NCI-H1436 treated with DMSO at 0.1 percent for 48 hours (cell line): ENCODE measurements around the gene SCFD1.
"Not testable (repeated sequence)": the region's sequence is repeated elsewhere in the genome, so short reads cannot be mapped to it uniquely, and the experiment has no call there.

Source experiments
- DNase-seq: peaks from one replicate; lab custom pipeline; 2025; lab: John Stamatoyannopoulos, UW

The SCFD1 gene

GRCh38 chr14:30673071-30673470 is 51.0 kb downstream of the SCFD1 start:
- DNase-seq, result no peak

- DNase-seq, result no peak
Measured at GRCh38 chr14:30678926-30679431, 56.9 kb downstream of the SCFD1 start.

- DNase-seq, result no peak
Measured at GRCh38 chr14:30680036-30680435, 57.9 kb downstream of the SCFD1 start.

GRCh38 chr14:30680776-30681175 is 58.7 kb downstream of the SCFD1 start:
- DNase-seq, result not testable (repeated sequence)

- DNase-seq, result no peak
Measured at GRCh38 chr14:30681752-30682355, 59.7 kb downstream of the SCFD1 start.

GRCh38 chr14:30690487-30691355 is 68.6 kb downstream of the SCFD1 start:
- not testable (repeated sequence) for DNase-seq

- no peak for DNase-seq
Measured at GRCh38 chr14:30691751-30692398, 69.8 kb downstream of the SCFD1 start.

GRCh38 chr14:30692669-30693068 is 70.5 kb downstream of the SCFD1 start:
- no peak for DNase-seq

- no peak for DNase-seq
Measured at GRCh38 chr14:30698463-30698862, 76.3 kb downstream of the SCFD1 start.

- DNase-seq, result no peak
Measured at GRCh38 chr14:30706704-30707103, 84.6 kb downstream of the SCFD1 start.

- DNase-seq, result no peak
Measured at GRCh38 chr14:30708157-30708556, 86.0 kb downstream of the SCFD1 start.

- DNase-seq, result no peak
Measured at GRCh38 chr14:30709201-30709600, 87.1 kb downstream of the SCFD1 start.

- DNase-seq, result no peak
Measured at GRCh38 chr14:30710876-30711275, 88.8 kb downstream of the SCFD1 start.

GRCh38 chr14:30719137-30719536 is 97.0 kb downstream of the SCFD1 start:
- no peak for DNase-seq

GRCh38 chr14:30725763-30726162 is 103.6 kb downstream of the SCFD1 start:
- DNase-seq, result no peak

GRCh38 chr14:30728471-30728870 is 106.4 kb downstream of the SCFD1 start:
- DNase-seq, result no peak

- no peak for DNase-seq
Measured at GRCh38 chr14:30737916-30738315, 115.8 kb downstream of the SCFD1 start.

- no peak for DNase-seq
Measured at GRCh38 chr14:30738978-30739377, 116.9 kb downstream of the SCFD1 start.

- no peak for DNase-seq
Measured at GRCh38 chr14:30748343-30748742, 126.2 kb downstream of the SCFD1 start.

- no peak for DNase-seq
Measured at GRCh38 chr14:30751646-30752416, 129.7 kb downstream of the SCFD1 start.

GRCh38 chr14:30753452-30753851 is 131.3 kb downstream of the SCFD1 start:
- DNase-seq, result no peak

- DNase-seq, result no peak
Measured at GRCh38 chr14:30754778-30755177, 132.7 kb downstream of the SCFD1 start.
